Measurements from ENCODE around the gene EEIG1. TPM values are rescaled to one million over a fixed set of nuclear protein-coding genes. Genes with fewer than 3 reads are reported as not detected.
A peak's percentile ranks its signal among the peaks of the same experiment; 100 is the strongest.

The EEIG1 gene
- total and polyA plus RNA-seq, 10 of the 15 experiments (the other 5 are each of a cell fraction or from before 2014, with no cell fraction given): 1.2 to 75.9 (median 9.0) TPM

DNA sequence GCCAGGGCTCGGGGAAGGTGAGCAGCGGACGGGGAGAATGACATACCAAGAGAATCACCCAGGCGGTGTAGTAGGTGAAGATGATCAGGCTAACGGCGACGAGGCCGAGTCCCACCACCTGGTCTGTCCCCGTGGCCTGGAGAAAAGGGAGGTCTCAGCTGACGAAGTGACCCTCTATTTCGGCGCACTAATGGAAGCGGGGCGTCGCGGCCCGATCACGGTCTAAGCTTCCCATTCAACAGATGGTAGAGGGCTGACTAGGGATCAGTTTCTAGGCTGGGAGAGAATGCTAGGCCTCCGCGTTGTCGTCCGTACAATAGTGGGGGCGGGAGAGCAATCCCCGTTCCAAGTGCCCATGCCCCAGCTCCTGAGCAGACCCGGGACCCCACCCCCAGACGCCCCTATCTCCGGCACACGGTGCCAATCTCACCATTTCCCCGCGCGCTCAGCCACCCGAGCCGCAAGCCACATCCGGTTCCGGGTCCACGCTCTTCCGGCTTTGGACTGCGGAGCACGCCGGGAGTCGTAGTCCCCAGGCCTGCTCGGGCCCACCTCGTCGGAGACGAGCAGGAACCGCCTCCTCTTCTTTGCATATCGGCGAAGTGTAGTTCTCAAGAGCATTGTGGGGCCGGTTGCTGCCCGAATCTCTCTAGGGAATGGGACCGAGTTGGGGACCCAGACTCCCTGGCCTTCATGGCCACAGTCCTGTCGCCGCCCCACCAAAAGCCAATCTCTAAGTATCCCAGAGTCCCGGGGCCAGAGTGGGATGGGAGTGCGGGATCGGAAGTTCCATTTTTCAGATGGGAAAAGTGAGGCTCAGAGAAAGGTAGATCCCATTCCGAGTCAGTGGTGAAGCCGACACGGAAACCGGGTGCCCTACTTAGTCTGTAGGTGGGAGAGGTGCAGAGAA is 43.1 kb downstream of the EEIG1 start, which contains the start of gene DPM2:
Gene DPM2, minus strand, starts transcription at position 467 of the 910 bp plus-strand sequence. Its CDS starts 34 bp downstream, at position 433.
- POLR2A ChIA-PET: interaction anchor here (1.1 to 1.4 kb wide), 2 partner anchors 97 to 178 kb away, joined by 3 to 4 read pairs; no protein-coding TSS in a partner anchor
- Histone ChIP-seq H3K79me2 (ENCODE audit: control insufficient read depth, insufficient read depth, low read length) (peaks cover 22% of the 10 kb centered on the region), H3K4me3 (peak within 1 kb of the TSS; percentile 95), H3K4me2 (ENCODE audit: control insufficient read depth, insufficient read depth) (peak within 1 kb of the TSS; percentile 95), H3K9ac (ENCODE audit: control insufficient read depth, insufficient read depth, low read length) (peak within 1 kb of the TSS; percentile 92), H3K27me3 (replicated peaks in 1 of 2; ENCODE audit: control insufficient read depth in 2 of 2, insufficient read depth in 2 of 2, low read length in 1 of 2) (no peaks in the 10 kb centered on the region), H3K27ac (ENCODE audit: control insufficient read depth, insufficient read depth) (peak within 1 kb of the TSS; percentile 88), H2AFZ (ENCODE audit: control insufficient read depth, low read depth, low read length) (peak within 1 kb of the TSS; percentile 94), H3K36me3 (ENCODE audit: control insufficient read depth in 2 of 2, insufficient read depth in 2 of 2, low read length in 1 of 2) (peaks cover 0 to 5% of the 10 kb centered on the region in 2 experiments; a peak in 2 of 4 replicates), H4K20me1 (ENCODE audit: control insufficient read depth, insufficient read depth) (no peaks in the 10 kb centered on the region), H3K4me1 (ENCODE audit: control insufficient read depth, insufficient read depth, low read length) (peaks cover 5% of the 10 kb centered on the region; the same call in 1 of the 2 replicates), H3K9me3 (replicated peaks; ENCODE audit: control insufficient read depth, insufficient read depth, low read length) (no peaks in the 10 kb centered on the region)
- SMC1A ChIA-PET (ENCODE audit: uncharacterized antibody, unreplicated experiment): no interaction called here
- CTCF ChIA-PET: interaction anchor here (1.1 to 1.4 kb wide), 3 partner anchors 17 to 203 kb away, joined by 3 to 5 read pairs (median 4); partner anchors contain the start of gene TOR2A
- ATAC-seq (peak; percentile 97), DNase-seq (ENCODE audit: low read depth, low spot score) (peak; percentile 62), FAIRE-seq (peak; percentile 90)
- RAD21 ChIA-PET (ENCODE audit: unreplicated experiment): interaction anchor here (1.7 kb wide), 1 partner anchor 203 kb away, joined by 4 read pairs; the partner anchor contains the start of gene TOR2A
- intact Hi-C loops (cut with micrococcal nuclease; ENCODE audit: unreplicated experiment): no loop called here
- in situ Hi-C loops (cut with MboI): no loop called here
- WGBS (ENCODE audit: insufficient coverage, insufficient replicate concordance, low lambda C conversion rate, missing lambda C conversion rate): 2% methylated on average over 60 of the region's 60 CpGs
- BruUV-seq (replicated peaks): TSS peak; percentile 85
- no peak for TF ChIP-seq ESRRA (IDR thresholded peaks at IDR 0.05; ENCODE audit: low read length)
- TF ChIP-seq, protein P1, sequence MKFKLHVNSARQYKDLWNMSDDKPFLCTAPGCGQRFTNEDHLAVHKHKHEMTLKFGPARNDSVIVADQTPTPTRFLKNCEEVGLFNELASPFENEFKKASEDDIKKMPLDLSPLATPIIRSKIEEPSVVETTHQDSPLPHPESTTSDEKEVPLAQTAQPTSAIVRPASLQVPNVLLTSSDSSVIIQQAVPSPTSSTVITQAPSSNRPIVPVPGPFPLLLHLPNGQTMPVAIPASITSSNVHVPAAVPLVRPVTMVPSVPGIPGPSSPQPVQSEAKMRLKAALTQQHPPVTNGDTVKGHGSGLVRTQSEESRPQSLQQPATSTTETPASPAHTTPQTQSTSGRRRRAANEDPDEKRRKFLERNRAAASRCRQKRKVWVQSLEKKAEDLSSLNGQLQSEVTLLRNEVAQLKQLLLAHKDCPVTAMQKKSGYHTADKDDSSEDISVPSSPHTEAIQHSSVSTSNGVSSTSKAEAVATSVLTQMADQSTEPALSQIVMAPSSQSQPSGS (IDR thresholded peaks at IDR 0.05; ENCODE audit: low read length): no peak
- no peak for TF ChIP-seq SP1 (IDR thresholded peaks at IDR 0.05; ENCODE audit: low read depth, low read length)
- TF ChIP-seq IKZF1 (conservative IDR thresholded peaks at IDR 0.05): peak; percentile 83
- TF ChIP-seq HCFC1 (IDR thresholded peaks at IDR 0.05; ENCODE audit: low read length): peak; percentile 93
- peak; percentile 25; the same call in 1 of the 2 replicates for TF ChIP-seq BACH1 (IDR thresholded peaks at IDR 0.05; ENCODE audit: borderline replicate concordance)
- peak; percentile 96 for TF ChIP-seq RUNX3 (IDR thresholded peaks at IDR 0.05; ENCODE audit: low read length)
- TF ChIP-seq EGR1 (IDR thresholded peaks at IDR 0.05; ENCODE audit: borderline replicate concordance in 1 of 2, low read depth in 2 of 2, low read length in 2 of 2): peak in 1 of 2 experiments; percentile 16; a peak in 1 of 3 replicates
- TF ChIP-seq, protein P2, sequence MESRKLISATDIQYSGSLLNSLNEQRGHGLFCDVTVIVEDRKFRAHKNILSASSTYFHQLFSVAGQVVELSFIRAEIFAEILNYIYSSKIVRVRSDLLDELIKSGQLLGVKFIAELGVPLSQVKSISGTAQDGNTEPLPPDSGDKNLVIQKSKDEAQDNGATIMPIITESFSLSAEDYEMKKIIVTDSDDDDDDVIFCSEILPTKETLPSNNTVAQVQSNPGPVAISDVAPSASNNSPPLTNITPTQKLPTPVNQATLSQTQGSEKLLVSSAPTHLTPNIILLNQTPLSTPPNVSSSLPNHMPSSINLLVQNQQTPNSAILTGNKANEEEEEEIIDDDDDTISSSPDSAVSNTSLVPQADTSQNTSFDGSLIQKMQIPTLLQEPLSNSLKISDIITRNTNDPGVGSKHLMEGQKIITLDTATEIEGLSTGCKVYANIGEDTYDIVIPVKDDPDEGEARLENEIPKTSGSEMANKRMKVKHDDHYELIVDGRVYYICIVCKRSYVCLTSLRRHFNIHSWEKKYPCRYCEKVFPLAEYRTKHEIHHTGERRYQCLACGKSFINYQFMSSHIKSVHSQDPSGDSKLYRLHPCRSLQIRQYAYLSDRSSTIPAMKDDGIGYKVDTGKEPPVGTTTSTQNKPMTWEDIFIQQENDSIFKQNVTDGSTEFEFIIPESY (IDR thresholded peaks at IDR 0.05): no peak
- TF ChIP-seq SMC3 (IDR thresholded peaks at IDR 0.05; ENCODE audit: borderline replicate concordance, low read length): no peak
- TF ChIP-seq MEF2B (IDR thresholded peaks at IDR 0.05; ENCODE audit: partially characterized antibody, poor library complexity, severe bottlenecking): peak; percentile 87
- TF ChIP-seq, protein P3, sequence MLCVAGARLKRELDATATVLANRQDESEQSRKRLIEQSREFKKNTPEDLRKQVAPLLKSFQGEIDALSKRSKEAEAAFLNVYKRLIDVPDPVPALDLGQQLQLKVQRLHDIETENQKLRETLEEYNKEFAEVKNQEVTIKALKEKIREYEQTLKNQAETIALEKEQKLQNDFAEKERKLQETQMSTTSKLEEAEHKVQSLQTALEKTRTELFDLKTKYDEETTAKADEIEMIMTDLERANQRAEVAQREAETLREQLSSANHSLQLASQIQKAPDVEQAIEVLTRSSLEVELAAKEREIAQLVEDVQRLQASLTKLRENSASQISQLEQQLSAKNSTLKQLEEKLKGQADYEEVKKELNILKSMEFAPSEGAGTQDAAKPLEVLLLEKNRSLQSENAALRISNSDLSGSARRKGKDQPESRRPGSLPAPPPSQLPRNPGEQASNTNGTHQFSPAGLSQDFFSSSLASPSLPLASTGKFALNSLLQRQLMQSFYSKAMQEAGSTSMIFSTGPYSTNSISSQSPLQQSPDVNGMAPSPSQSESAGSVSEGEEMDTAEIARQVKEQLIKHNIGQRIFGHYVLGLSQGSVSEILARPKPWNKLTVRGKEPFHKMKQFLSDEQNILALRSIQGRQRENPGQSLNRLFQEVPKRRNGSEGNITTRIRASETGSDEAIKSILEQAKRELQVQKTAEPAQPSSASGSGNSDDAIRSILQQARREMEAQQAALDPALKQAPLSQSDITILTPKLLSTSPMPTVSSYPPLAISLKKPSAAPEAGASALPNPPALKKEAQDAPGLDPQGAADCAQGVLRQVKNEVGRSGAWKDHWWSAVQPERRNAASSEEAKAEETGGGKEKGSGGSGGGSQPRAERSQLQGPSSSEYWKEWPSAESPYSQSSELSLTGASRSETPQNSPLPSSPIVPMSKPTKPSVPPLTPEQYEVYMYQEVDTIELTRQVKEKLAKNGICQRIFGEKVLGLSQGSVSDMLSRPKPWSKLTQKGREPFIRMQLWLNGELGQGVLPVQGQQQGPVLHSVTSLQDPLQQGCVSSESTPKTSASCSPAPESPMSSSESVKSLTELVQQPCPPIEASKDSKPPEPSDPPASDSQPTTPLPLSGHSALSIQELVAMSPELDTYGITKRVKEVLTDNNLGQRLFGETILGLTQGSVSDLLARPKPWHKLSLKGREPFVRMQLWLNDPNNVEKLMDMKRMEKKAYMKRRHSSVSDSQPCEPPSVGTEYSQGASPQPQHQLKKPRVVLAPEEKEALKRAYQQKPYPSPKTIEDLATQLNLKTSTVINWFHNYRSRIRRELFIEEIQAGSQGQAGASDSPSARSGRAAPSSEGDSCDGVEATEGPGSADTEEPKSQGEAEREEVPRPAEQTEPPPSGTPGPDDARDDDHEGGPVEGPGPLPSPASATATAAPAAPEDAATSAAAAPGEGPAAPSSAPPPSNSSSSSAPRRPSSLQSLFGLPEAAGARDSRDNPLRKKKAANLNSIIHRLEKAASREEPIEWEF (IDR thresholded peaks at IDR 0.05; ENCODE audit: insufficient replicate concordance, low read depth, low read length): no peak
- peak; percentile 60; the same call in 1 of the 2 replicates for TF ChIP-seq GATAD2B (conservative IDR thresholded peaks at IDR 0.05; ENCODE audit: low read depth)
- peak; percentile 87 for TF ChIP-seq CREB1 (IDR thresholded peaks at IDR 0.05; ENCODE audit: low read depth)
